GM12801 (cell line): ENCODE results near the gene MYADML2.

Experiments used
- CTCF ChIP-seq: IDR thresholded peaks from one replicate; pipeline ENCODE4 v1.5.1; 2011; ENCODE audit warnings: control low read depth; ENCODE audit not compliant: insufficient read length; ENCODE audit errors: extremely low read depth

MYADML2 gene

GRCh38 chr17:81940538-81941483 is 6.2 kb downstream of the MYADML2 start:
- TF ChIP-seq CTCF, result no peak

- no peak for TF ChIP-seq CTCF
Observed at GRCh38 chr17:81939881-81940385, 7.1 kb downstream of the MYADML2 start.

- no peak for TF ChIP-seq CTCF
Observed at GRCh38 chr17:81939218-81939617, 7.8 kb downstream of the MYADML2 start.

GRCh38 chr17:81935709-81936084 is 11.3 kb downstream of the MYADML2 start:
- TF ChIP-seq CTCF, result no peak

GRCh38 chr17:81934850-81935708 is 12.0 kb downstream of the MYADML2 start:
- TF ChIP-seq CTCF, result no peak

- no peak for TF ChIP-seq CTCF
Observed at GRCh38 chr17:81934098-81934757, 12.8 kb downstream of the MYADML2 start.
